Measurements from ENCODE around the gene ITSN1. TPM values are rescaled to one million over a fixed set of nuclear protein-coding genes. Genes with fewer than 3 reads are reported as not detected.

Gene ITSN1
- total RNA-seq, 1 donor, result 57.0 TPM

DNA sequence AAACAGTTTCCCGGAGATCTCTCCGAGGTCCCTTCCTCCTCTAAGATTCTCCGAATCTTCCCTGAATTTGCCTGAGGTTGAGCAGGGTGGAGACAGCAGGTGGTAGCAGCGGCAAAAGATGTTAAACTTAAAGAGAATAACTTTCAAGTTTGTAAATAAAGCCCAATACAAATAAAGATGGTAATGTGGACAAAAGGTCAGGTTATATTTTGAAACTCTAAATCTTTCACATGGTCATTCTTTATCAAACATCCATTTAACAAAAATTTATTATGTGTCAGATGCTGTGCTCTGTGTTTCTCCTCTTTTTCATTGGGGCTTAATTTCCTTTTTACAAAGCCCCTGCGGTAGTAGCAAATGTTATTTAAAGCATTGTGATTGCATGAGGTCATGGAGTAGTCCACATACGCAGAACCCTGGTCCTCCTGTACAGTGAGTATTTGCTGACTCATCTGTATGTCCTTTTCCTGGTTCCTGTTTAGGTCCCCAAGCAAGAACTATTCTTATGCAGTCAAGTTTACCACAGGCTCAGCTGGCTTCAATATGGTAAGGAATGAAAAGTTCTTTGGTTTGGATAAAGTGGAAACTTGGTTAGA is 119.2 kb downstream of the ITSN1 start:
- peak overlapping the region; percentile 37 for H3K4me3 ChIP-seq (ENCODE audit: low read depth, low read length)
- peak; percentile 98 for DNase-seq (ENCODE audit: low read depth)
- TF ChIP-seq, protein P1, sequence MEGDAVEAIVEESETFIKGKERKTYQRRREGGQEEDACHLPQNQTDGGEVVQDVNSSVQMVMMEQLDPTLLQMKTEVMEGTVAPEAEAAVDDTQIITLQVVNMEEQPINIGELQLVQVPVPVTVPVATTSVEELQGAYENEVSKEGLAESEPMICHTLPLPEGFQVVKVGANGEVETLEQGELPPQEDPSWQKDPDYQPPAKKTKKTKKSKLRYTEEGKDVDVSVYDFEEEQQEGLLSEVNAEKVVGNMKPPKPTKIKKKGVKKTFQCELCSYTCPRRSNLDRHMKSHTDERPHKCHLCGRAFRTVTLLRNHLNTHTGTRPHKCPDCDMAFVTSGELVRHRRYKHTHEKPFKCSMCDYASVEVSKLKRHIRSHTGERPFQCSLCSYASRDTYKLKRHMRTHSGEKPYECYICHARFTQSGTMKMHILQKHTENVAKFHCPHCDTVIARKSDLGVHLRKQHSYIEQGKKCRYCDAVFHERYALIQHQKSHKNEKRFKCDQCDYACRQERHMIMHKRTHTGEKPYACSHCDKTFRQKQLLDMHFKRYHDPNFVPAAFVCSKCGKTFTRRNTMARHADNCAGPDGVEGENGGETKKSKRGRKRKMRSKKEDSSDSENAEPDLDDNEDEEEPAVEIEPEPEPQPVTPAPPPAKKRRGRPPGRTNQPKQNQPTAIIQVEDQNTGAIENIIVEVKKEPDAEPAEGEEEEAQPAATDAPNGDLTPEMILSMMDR (IDR thresholded peaks at IDR 0.05; ENCODE audit: insufficient read depth, low read depth, low read length), result no peak

DNA sequence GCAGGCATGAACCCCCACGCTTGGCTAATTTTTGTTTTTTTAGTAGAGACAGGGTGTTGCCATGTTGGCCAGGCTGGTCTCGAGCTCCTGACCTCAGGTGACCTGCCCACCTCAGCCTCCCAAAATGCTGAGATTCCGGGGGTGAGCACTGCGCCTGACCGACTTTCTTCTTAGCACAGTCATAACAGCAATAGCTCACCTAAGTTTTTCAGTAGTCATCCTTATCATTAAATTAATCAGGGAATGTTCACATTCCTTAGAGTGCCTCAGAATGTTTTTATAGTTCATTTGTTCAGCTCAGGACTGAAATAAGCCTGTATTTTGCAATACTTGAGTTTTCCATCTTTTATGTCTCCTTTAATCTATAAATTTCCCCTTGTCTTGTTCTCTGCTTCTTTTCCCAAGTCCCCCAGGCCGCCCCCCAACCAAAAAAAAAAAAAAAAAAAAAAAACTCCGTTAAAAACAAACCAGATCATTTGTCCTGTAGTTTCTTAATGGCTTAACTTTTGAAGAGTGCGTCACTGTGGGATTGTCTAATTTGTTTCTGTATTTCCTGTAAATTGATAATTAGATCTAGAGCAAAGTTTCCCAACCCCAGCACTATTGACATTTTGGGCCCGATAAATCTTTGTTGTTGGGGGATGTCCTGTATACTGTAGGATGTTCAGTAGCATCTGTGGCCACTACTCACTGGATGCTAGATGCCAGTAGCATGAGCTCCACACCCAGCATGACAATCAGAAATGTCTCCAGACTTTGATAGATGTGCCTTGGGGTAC is 120.7 kb downstream of the ITSN1 start:
- H3K4me3 ChIP-seq (ENCODE audit: low read depth, low read length), result no peak overlapping the region
- DNase-seq (ENCODE audit: low read depth), result peak; percentile 66
- TF ChIP-seq, protein P1 (IDR thresholded peaks at IDR 0.05; ENCODE audit: insufficient read depth, low read depth, low read length), result no peak

DNA sequence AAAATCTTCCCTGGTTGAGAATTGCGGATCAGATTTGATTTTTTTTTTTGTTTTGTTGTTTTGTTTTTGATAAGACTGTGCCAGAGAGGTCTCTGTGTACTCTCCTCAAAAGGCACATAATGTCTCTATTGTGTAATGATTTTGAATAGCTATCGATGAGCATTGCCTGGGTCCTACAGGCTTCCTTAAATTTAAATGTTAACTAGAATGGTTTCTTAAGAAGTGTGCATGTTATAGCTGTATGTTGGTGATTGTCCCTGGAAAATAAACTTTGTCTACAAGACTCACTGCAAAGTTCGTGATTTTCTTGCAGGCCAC is 121.2 kb downstream of the ITSN1 start:
- DNase-seq (ENCODE audit: low read depth), result no peak
- H3K4me3 ChIP-seq (ENCODE audit: low read depth, low read length), result no peak overlapping the region
- TF ChIP-seq, protein P1 (IDR thresholded peaks at IDR 0.05; ENCODE audit: insufficient read depth, low read depth, low read length), result no peak

DNA sequence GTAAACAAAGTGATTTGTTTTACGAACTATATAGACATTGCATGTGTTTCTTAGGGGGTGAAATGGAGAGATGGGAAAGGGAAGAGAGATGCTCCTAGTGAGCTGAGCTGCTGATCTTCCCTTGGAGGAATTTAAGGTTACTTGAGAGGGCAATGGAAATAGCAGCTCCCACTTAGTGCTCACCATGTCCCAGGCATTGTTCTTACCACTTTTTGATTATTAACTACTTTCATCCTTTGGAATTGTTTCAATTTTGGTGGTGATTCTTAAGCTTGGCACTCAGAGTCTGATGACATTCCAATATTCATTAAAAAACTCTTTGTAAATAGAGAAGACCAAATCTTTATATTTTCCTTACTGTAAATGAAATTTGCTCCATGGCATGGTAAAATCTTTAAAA is 124.9 kb downstream of the ITSN1 start:
- TF ChIP-seq, protein P1 (IDR thresholded peaks at IDR 0.05; ENCODE audit: insufficient read depth, low read depth, low read length), result no peak
- DNase-seq (ENCODE audit: low read depth), result no peak
- no peak overlapping the region for H3K4me3 ChIP-seq (ENCODE audit: low read depth, low read length)

DNA sequence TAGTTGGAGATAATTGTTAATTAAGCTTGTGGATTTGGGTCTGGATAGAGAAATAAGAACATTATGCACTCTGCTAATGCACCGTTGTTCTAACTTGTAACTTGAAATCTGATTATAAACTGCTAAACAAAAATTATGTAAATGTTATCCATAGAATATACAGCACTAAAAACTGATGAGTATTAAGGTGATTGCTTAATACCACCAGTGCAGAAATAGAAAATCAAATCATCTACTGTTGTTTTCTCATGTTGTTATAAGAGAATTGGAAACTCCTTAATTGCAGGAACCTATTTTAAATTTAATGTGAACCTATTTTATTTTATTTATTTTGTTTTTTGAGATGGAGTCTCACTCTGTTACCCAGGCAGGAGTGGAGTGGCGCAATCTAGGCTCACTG is 125.7 kb downstream of the ITSN1 start:
- DNase-seq (ENCODE audit: low read depth), result no peak
- TF ChIP-seq, protein P1 (IDR thresholded peaks at IDR 0.05; ENCODE audit: insufficient read depth, low read depth, low read length), result no peak
- H3K4me3 ChIP-seq (ENCODE audit: low read depth, low read length), result no peak overlapping the region

DNA sequence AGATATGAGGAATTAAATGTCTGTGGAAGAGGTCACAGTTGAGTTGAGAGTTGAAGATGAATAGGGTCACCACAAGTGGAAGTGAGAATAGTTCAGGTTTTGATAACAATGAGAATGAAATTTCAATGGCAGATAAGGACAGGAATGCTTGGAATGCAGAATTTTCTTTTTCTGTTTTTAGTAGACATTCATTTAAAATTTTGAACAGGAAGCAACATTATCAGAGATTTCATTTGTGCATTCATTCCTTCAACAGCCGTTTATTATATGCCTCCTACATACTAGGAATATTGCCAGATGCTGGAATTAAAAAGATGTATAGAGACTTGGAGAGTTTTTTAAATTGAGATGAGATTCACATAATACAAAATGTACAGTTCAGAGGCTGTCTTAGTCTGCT is 126.8 kb downstream of the ITSN1 start:
- DNase-seq (ENCODE audit: low read depth), result no peak
- TF ChIP-seq, protein P1 (IDR thresholded peaks at IDR 0.05; ENCODE audit: insufficient read depth, low read depth, low read length), result no peak
- no peak overlapping the region for H3K4me3 ChIP-seq (ENCODE audit: low read depth, low read length)
